Hepatocyte (in vitro differentiated cells): Measurements from ENCODE around the gene ADRB2. TPM values are rescaled to one million over a fixed set of nuclear protein-coding genes. Genes with fewer than 3 reads are reported as not detected.

Experiments used
- DNase-seq: peaks from one replicate; pipeline ENCODE4 v3.0.0-alpha.2; 2016; ENCODE audit warnings: low spot score
- H2AFZ ChIP-seq: fragments of 200-600 bp; sonication (generic); 2 replicates; pipeline ENCODE4 v1.6.0; 2016; ENCODE audit warnings: antibody characterized with exemption, mild to moderate bottlenecking
- H3K27ac ChIP-seq: fragments of 200-600 bp; sonication (generic); 2 replicates; pipeline ENCODE4 v1.5.1; 2016; ENCODE audit warnings: mild to moderate bottlenecking
- H3K27me3 ChIP-seq: fragments of 200-600 bp; sonication (generic); 2 replicates; pipeline ENCODE4 v1.6.1; 2016
- H3K36me3 ChIP-seq: fragments of 200-600 bp; sonication (generic); replicated peaks from 2 replicates; pipeline ENCODE4 v1.5.1; 2016; ENCODE audit warnings: low read depth; ENCODE audit not compliant: insufficient read depth
- H3K4me1 ChIP-seq: fragments of 200-600 bp; sonication (generic); 2 replicates; pipeline ENCODE4 v1.5.1; 2016; ENCODE audit warnings: mild to moderate bottlenecking, moderate library complexity; ENCODE audit not compliant: insufficient read depth
- H3K4me2 ChIP-seq: fragments of 200-600 bp; sonication (generic); 2 replicates; pipeline ENCODE4 v1.6.0; 2016
- H3K4me3 ChIP-seq: fragments of 200-600 bp; sonication (generic); 2 replicates; pipeline ENCODE4 v1.5.1; 2016; ENCODE audit warnings: mild to moderate bottlenecking
- H3K79me2 ChIP-seq: fragments of 200-600 bp; sonication (generic); 2 replicates; pipeline ENCODE4 v1.6.0; 2017; ENCODE audit warnings: mild to moderate bottlenecking
- H3K9me2 ChIP-seq: fragments of 200-600 bp; sonication (generic); replicated peaks from 2 replicates; pipeline ENCODE4 v1.6.0; 2017; ENCODE audit warnings: mild to moderate bottlenecking; ENCODE audit not compliant: insufficient read depth
- H3K9me3 ChIP-seq: fragments of 200-600 bp; sonication (generic); 2 replicates; pipeline ENCODE4 v1.5.1; 2016; ENCODE audit warnings: low read depth, mild to moderate bottlenecking
- H4K20me1 ChIP-seq: fragments of 200-600 bp; sonication (generic); 2 replicates; pipeline ENCODE4 v1.6.0; 2016; ENCODE audit warnings: mild to moderate bottlenecking; ENCODE audit not compliant: insufficient read depth, poor library complexity, severe bottlenecking
- EZH2 ChIP-seq: fragments of 200-600 bp; sonication (generic); IDR thresholded peaks from 2 replicates; pipeline ENCODE4 v1.6.1; 2016; ENCODE audit warnings: antibody characterized with exemption, mild to moderate bottlenecking, borderline replicate concordance
- EZH2phosphoT487 ChIP-seq: fragments of 200-600 bp; sonication (generic); IDR thresholded peaks from one replicate; pipeline ENCODE4 v1.6.1; 2018; ENCODE audit warnings: antibody characterized with exemption, mild to moderate bottlenecking, low read depth, moderate library complexity; ENCODE audit not compliant: unreplicated experiment, severe bottlenecking
- WGBS: methylation state at CpG from one replicate; pipeline ENCODE4 v1.1.6; 2016; ENCODE audit warnings: low lambda C conversion rate; ENCODE audit errors: missing lambda C conversion rate; 5-methylcytosine and 5-hydroxymethylcytosine counted together
- polyA plus RNA-seq: library from polyadenylated mRNA; unstranded; fragments of >200 nt; fragmentation: Nextera tagmentation; extraction: Ambion mirVana; gene quantifications from 2 replicates; pipeline ENCODE4 v1.2.1, GENCODE V29; 2016
- total RNA-seq: library from RNA; depleted of rRNA; stranded (reverse); fragments of >200 nt; gene quantifications from 2 replicates; pipeline ENCODE4 v1.2.3, GENCODE V29; 2014
- TF ChIP-seq, protein P1 (sequence below): fragments of 200-600 bp; sonication (generic); IDR thresholded peaks from 2 replicates; pipeline ENCODE4 v1.5.1; 2016; ENCODE audit warnings: antibody characterized with exemption, mild to moderate bottlenecking; ENCODE audit not compliant: poor library complexity

Gene ADRB2
- total and polyA plus RNA-seq, 2 experiments from 2014 or later, result 0.63 to 1.1 TPM

DNA sequence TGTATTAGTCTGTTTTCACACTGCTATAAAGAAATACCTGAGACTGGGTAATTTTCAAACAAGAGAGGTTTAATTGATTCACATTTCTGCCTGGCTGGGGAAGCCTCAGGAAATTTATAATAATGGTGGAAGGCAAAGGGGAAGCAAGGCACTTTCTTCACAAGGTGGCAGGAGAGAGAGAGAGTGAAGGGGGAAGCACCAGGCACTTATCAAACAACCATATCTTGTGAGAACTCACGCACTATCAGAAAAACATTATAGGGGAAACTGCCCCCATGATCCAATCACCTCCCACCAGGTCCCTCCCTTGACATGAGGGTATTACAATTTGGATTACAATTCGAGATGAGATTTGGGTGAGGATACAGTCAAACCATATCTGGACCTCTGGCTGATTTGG is 34.7 kb downstream of the ADRB2 start:
- H3K27ac ChIP-seq, result no peak overlapping the region
- no peaks in the 10 kb centered on the region for H3K4me1 ChIP-seq
- no peaks in the 10 kb centered on the region for H3K79me2 ChIP-seq
- DNase-seq, result no peak
- H3K27me3 ChIP-seq, result no peaks in the 10 kb centered on the region
- no peaks in the 10 kb centered on the region for H3K9me2 ChIP-seq
- no peak overlapping the region for H3K4me2 ChIP-seq
- no peaks in the 10 kb centered on the region for H3K9me3 ChIP-seq
- H3K4me3 ChIP-seq, result no peak overlapping the region
- no peaks in the 10 kb centered on the region for H4K20me1 ChIP-seq
- no peaks in the 10 kb centered on the region for H3K36me3 ChIP-seq
- no peak for TF ChIP-seq EZH2
- TF ChIP-seq, protein P1, sequence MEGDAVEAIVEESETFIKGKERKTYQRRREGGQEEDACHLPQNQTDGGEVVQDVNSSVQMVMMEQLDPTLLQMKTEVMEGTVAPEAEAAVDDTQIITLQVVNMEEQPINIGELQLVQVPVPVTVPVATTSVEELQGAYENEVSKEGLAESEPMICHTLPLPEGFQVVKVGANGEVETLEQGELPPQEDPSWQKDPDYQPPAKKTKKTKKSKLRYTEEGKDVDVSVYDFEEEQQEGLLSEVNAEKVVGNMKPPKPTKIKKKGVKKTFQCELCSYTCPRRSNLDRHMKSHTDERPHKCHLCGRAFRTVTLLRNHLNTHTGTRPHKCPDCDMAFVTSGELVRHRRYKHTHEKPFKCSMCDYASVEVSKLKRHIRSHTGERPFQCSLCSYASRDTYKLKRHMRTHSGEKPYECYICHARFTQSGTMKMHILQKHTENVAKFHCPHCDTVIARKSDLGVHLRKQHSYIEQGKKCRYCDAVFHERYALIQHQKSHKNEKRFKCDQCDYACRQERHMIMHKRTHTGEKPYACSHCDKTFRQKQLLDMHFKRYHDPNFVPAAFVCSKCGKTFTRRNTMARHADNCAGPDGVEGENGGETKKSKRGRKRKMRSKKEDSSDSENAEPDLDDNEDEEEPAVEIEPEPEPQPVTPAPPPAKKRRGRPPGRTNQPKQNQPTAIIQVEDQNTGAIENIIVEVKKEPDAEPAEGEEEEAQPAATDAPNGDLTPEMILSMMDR, result no peak
- TF ChIP-seq EZH2phosphoT487, result no peak
- 68% methylated on average over 2 of the region's 2 CpGs for WGBS
- no peak overlapping the region for H2AFZ ChIP-seq

DNA sequence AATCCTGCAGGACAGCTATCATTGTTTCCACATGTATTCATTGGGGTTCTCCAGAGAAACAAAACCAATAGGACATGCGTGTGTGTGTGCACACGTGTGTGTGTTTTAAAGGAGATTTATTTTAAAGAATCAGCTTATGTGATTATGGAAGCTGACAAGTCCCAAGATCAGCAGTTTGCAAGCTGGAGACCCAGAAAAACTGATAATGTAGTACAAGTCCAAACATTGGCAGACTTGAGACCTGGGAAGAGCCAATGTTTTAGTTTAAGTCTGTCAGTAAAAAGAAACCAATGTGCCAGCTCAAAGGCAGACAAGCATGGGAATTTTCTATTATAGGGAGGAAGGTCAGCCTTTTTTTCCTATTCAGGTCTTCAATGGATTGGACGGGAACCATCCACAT is 35.3 kb downstream of the ADRB2 start:
- H3K9me3 ChIP-seq, result no peaks in the 10 kb centered on the region
- no peak overlapping the region for H2AFZ ChIP-seq
- H3K9me2 ChIP-seq, result no peaks in the 10 kb centered on the region
- no peaks in the 10 kb centered on the region for H3K36me3 ChIP-seq
- TF ChIP-seq EZH2phosphoT487 (no peak), EZH2 (no peak)
- TF ChIP-seq, protein P1, result no peak
- no peak overlapping the region for H3K4me3 ChIP-seq
- H3K27me3 ChIP-seq, result no peaks in the 10 kb centered on the region
- no peaks in the 10 kb centered on the region for H3K79me2 ChIP-seq
- no peaks in the 10 kb centered on the region for H4K20me1 ChIP-seq
- DNase-seq, result no peak
- no peaks in the 10 kb centered on the region for H3K4me1 ChIP-seq
- no peak overlapping the region for H3K27ac ChIP-seq
- H3K4me2 ChIP-seq, result no peak overlapping the region
- 89% methylated on average over 3 of the region's 3 CpGs for WGBS

DNA sequence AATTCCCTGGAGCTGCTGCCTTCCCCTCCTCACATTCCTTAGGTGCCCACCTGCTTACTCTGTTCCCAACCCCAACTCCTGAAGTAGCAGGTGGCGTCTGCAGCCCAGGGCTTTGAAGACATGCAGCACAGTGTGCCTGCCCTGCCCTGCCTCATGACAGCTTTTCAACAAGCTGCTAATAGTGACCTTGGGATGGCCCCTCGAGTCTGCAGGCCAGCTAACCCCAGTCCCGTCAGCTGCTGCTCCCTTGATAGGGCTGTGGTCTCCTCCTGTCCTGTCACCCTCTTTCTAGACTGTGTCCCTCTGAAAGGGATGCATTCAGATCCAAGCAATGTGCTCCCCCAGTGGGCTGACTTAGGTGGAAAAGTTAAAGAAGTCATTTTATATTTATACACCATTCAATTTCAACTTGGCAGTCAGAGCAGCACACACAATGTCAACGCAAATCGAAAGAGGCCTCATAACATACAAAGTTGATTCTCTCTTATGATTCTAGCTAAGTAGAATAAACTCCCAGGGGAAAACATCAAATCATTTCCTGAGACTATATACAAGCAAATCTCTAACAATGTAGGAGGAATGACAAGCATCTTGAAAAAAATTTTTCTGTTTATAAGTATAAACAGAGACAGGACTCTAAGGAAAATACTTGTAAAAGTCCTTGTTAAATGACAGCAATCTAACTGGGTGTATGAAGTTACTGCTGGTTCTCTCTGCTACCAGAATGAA is 37.9 kb downstream of the ADRB2 start:
- no peaks in the 10 kb centered on the region for H4K20me1 ChIP-seq
- H3K27ac ChIP-seq, result no peak overlapping the region
- H3K79me2 ChIP-seq, result no peaks in the 10 kb centered on the region
- H3K4me3 ChIP-seq, result no peak overlapping the region
- no peak for TF ChIP-seq EZH2phosphoT487
- TF ChIP-seq, protein P1, result no peak
- no peak for TF ChIP-seq EZH2
- WGBS, result 71% methylated on average over 5 of the region's 5 CpGs
- H3K36me3 ChIP-seq, result no peaks in the 10 kb centered on the region
- H3K9me3 ChIP-seq, result no peaks in the 10 kb centered on the region
- no peak for DNase-seq
- no peaks in the 10 kb centered on the region for H3K4me1 ChIP-seq
- H3K9me2 ChIP-seq, result no peaks in the 10 kb centered on the region
- no peaks in the 10 kb centered on the region for H3K27me3 ChIP-seq
- no peak overlapping the region for H3K4me2 ChIP-seq
- H2AFZ ChIP-seq, result no peak overlapping the region
